Nephron progenitor cell (in vitro differentiated cells): ENCODE data around the gene SOX15.

Experiments
- DNase-seq: peaks from one replicate; pipeline ENCODE4 v3.0.0; 2021
- H3K27ac Mint-ChIP-seq: 2 replicates; pipeline ENCODE4 v1.8.0; 2021; ENCODE audit warnings: mild to moderate bottlenecking, moderate library complexity, mixed read lengths
- H3K27me3 Mint-ChIP-seq: 2 replicates; pipeline ENCODE4 v1.8.0; 2021; ENCODE audit warnings: mild to moderate bottlenecking, low read depth, mixed read lengths; ENCODE audit not compliant: poor library complexity
- H3K36me3 Mint-ChIP-seq: 2 replicates; pipeline ENCODE4 v1.8.0; 2021; ENCODE audit warnings: low read depth, mixed read lengths
- H3K4me1 Mint-ChIP-seq: 2 replicates; pipeline ENCODE4 v1.8.0; 2021; ENCODE audit warnings: mixed read lengths
- H3K4me3 Mint-ChIP-seq: 2 replicates; pipeline ENCODE4 v1.8.0; 2021; ENCODE audit warnings: mild to moderate bottlenecking, moderate library complexity, mixed read lengths
- H3K9me3 Mint-ChIP-seq: 2 replicates; pipeline ENCODE4 v1.8.0; 2021; ENCODE audit warnings: mild to moderate bottlenecking, moderate library complexity, mixed read lengths
- CTCF ChIP-seq: fragments of 200-600 bp; sonication (generic); IDR thresholded peaks from 2 replicates; pipeline ENCODE4 v1.5.0; 2021; ENCODE audit warnings: antibody characterized with exemption

The SOX15 gene

GRCh38 chr17:7580604-7581575, 9.0 kb downstream of the SOX15 start:
- DNase-seq, result no peak
- H3K27me3 Mint-ChIP-seq, result no peaks in the 10 kb centered on the region
- peaks cover 86% of the 10 kb centered on the region for H3K4me1 Mint-ChIP-seq
- H3K9me3 Mint-ChIP-seq, result no peaks in the 10 kb centered on the region
- peaks cover 56% of the 10 kb centered on the region for H3K36me3 Mint-ChIP-seq
- H3K27ac Mint-ChIP-seq, result peak overlapping the region; percentile 72
- H3K4me3 Mint-ChIP-seq, result no peak overlapping the region
- no peak for TF ChIP-seq CTCF

- Mint-ChIP-seq H3K4me1 (peaks cover 88% of the 10 kb centered on the region), H3K4me3 (no peak overlapping the region), H3K36me3 (peaks cover 63% of the 10 kb centered on the region), H3K27me3 (no peaks in the 10 kb centered on the region), H3K27ac (peak overlapping the region; percentile 100), H3K9me3 (no peaks in the 10 kb centered on the region)
- no peak for DNase-seq
- TF ChIP-seq CTCF, result no peak
Measured at GRCh38 chr17:7579834-7580603, 9.9 kb downstream of the SOX15 start.

GRCh38 chr17:7579001-7579833, 10.7 kb downstream of the SOX15 start, which contains the start of gene CD68:
TSS of gene CD68 (plus strand) at chr17:7579638. CDS start at chr17:7579678, 40 bp downstream.
- Mint-ChIP-seq H3K4me1 (peaks cover 88% of the 10 kb centered on the region), H3K4me3 (peak within 1 kb of the TSS; percentile 54), H3K9me3 (no peaks in the 10 kb centered on the region), H3K27me3 (no peaks in the 10 kb centered on the region), H3K27ac (peak within 1 kb of the TSS; percentile 100), H3K36me3 (peaks cover 68% of the 10 kb centered on the region)
- TF ChIP-seq CTCF, result no peak
- DNase-seq, result no peak

- Mint-ChIP-seq H3K9me3 (no peaks in the 10 kb centered on the region), H3K36me3 (peaks cover 72% of the 10 kb centered on the region), H3K27me3 (no peaks in the 10 kb centered on the region), H3K27ac (peak overlapping the region; percentile 89), H3K4me1 (peaks cover 81% of the 10 kb centered on the region), H3K4me3 (no peak overlapping the region)
- no peak for DNase-seq
- TF ChIP-seq CTCF, result no peak
Measured at GRCh38 chr17:7577327-7578199, 12.3 kb downstream of the SOX15 start.

GRCh38 chr17:7576432-7576937, 13.4 kb downstream of the SOX15 start:
- Mint-ChIP-seq H3K27ac (peak overlapping the region; percentile 89), H3K9me3 (no peaks in the 10 kb centered on the region), H3K36me3 (peaks cover 68% of the 10 kb centered on the region), H3K27me3 (no peaks in the 10 kb centered on the region), H3K4me1 (peaks cover 80% of the 10 kb centered on the region), H3K4me3 (peak overlapping the region; percentile 97)
- no peak for TF ChIP-seq CTCF
- DNase-seq, result no peak
